ENCODE measurements around the gene CAMK2G.
A peak's percentile ranks its signal among the peaks of the same experiment; 100 is the strongest.

CAMK2G gene

GRCh38 chr10:73850863-73851461 lies 23.4 kb downstream of the CAMK2G start:
- no peak overlapping the region for H3K4me3 ChIP-seq (ENCODE audit: low read depth, low read length)
- no peak for DNase-seq
- H3K36me3 ChIP-seq = peaks cover 27% of the 10 kb centered on the region
- H3K9me3 ChIP-seq = no peaks in the 10 kb centered on the region
- TF ChIP-seq, protein P1, sequence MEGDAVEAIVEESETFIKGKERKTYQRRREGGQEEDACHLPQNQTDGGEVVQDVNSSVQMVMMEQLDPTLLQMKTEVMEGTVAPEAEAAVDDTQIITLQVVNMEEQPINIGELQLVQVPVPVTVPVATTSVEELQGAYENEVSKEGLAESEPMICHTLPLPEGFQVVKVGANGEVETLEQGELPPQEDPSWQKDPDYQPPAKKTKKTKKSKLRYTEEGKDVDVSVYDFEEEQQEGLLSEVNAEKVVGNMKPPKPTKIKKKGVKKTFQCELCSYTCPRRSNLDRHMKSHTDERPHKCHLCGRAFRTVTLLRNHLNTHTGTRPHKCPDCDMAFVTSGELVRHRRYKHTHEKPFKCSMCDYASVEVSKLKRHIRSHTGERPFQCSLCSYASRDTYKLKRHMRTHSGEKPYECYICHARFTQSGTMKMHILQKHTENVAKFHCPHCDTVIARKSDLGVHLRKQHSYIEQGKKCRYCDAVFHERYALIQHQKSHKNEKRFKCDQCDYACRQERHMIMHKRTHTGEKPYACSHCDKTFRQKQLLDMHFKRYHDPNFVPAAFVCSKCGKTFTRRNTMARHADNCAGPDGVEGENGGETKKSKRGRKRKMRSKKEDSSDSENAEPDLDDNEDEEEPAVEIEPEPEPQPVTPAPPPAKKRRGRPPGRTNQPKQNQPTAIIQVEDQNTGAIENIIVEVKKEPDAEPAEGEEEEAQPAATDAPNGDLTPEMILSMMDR (IDR thresholded peaks at IDR 0.05; ENCODE audit: low read depth, low read length) = no peak
- 0 out of 2 replicates have a peak, but pooled peaks cover 2% of the 10 kb centered on the region for H3K4me1 ChIP-seq
- H3K27me3 ChIP-seq = no peaks in the 10 kb centered on the region

- H3K9me3 ChIP-seq = no peaks in the 10 kb centered on the region
- H3K27me3 ChIP-seq = no peaks in the 10 kb centered on the region
- peaks cover 27% of the 10 kb centered on the region for H3K36me3 ChIP-seq
- TF ChIP-seq, protein P1 (IDR thresholded peaks at IDR 0.05; ENCODE audit: low read depth, low read length) = no peak
- no peak for DNase-seq
- 0 out of 2 replicates have a peak, but pooled peaks cover 2% of the 10 kb centered on the region for H3K4me1 ChIP-seq
- no peak overlapping the region for H3K4me3 ChIP-seq (ENCODE audit: low read depth, low read length)
Observed at GRCh38 chr10:73850211-73850610, 24.1 kb downstream of the CAMK2G start.

DNA sequence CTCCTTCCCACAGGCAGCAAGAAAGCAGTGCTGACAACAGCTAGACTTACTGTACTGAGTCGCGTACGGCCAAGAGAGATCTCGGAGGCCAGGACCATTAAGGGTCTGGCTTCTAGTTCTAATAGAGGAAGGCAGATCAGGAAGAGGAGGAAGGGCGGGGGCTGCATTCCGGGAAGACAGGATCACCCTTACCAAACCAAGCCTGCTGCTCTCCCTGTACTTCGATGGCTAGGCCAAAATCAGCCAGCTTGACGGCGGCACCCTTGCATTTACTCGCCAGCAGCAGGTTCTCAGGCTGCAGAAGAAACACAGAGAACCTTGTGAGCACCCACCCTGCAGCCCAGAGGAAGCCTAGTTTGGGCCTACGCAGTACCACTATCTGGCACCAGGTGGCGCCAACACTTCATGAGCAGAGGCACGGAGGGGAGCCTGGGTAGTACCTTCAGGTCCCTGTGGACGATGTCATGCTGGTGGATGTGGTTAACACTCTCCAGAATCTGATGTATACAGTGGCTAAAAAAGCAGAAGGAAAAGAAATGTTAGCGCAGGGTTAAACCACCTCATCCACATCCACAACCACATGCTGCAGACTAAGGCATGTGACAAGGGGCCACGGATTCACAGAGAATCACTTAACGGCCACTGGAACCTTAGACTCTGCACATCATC lies 25.4 kb downstream of the CAMK2G start:
- Histone ChIP-seq H3K4me3 (ENCODE audit: low read depth, low read length) (no peak overlapping the region), H3K9me3 (no peaks in the 10 kb centered on the region), H3K4me1 (0 out of 2 replicates have a peak, but pooled peaks cover 2% of the 10 kb centered on the region), H3K36me3 (peaks cover 27% of the 10 kb centered on the region), H3K27me3 (no peaks in the 10 kb centered on the region)
- DNase-seq = peak; percentile 79
- TF ChIP-seq, protein P1 (IDR thresholded peaks at IDR 0.05; ENCODE audit: low read depth, low read length) = peak; percentile 99

- TF ChIP-seq, protein P1 (IDR thresholded peaks at IDR 0.05; ENCODE audit: low read depth, low read length) = no peak
- DNase-seq = no peak
- no peak overlapping the region for H3K4me3 ChIP-seq (ENCODE audit: low read depth, low read length)
- no peaks in the 10 kb centered on the region for H3K27me3 ChIP-seq
- 0 out of 2 replicates have a peak, but pooled peaks cover 2% of the 10 kb centered on the region for H3K4me1 ChIP-seq
- no peaks in the 10 kb centered on the region for H3K9me3 ChIP-seq
- peaks cover 32% of the 10 kb centered on the region for H3K36me3 ChIP-seq
Observed at GRCh38 chr10:73847031-73847430, 27.3 kb downstream of the CAMK2G start.

DNA sequence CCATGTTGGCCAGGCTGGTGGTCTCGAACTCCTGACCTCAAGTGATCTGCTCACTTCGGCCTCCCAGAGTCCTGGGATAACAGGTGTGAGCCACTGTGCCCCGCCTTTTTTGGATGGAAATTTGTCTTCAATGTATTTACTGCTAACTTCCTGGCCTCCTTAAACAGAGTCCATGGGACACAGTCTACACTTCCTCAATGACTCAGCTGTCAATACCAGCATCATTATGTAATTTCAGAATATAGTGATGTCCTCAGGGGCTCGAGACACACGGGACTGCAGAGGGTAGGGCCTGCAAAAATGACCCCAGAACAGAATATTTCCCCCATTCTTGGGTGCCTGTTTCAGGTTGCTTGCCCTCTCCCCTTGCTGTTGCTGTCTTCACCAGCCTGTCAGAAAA lies 31.1 kb downstream of the CAMK2G start:
- no peaks in the 10 kb centered on the region for H3K4me1 ChIP-seq
- TF ChIP-seq, protein P1 (IDR thresholded peaks at IDR 0.05; ENCODE audit: low read depth, low read length) = no peak
- DNase-seq = no peak
- H3K9me3 ChIP-seq = no peaks in the 10 kb centered on the region
- H3K4me3 ChIP-seq (ENCODE audit: low read depth, low read length) = no peak overlapping the region
- H3K27me3 ChIP-seq = no peaks in the 10 kb centered on the region
- peaks cover 27% of the 10 kb centered on the region for H3K36me3 ChIP-seq

DNA sequence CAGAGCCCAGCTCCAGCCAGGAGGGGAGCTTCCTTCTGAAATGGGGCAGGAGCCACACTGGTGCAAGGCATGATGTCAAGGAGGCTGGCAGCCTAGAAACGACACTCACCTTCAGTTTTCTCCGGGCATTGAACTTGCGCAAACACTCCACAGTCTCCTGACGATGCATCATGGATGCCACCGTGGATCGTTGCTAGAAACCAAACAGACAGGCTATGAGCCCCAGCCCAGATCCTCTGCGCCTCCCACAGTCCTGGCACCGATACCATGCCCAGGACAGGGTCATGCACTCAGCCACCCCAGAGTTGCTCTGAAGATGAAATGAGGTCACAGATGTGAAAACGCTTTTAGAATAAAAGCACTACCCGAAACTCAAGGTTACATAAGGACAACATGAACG lies 32.0 kb downstream of the CAMK2G start:
- no peaks in the 10 kb centered on the region for H3K4me1 ChIP-seq
- H3K9me3 ChIP-seq = no peaks in the 10 kb centered on the region
- peaks cover 17% of the 10 kb centered on the region for H3K36me3 ChIP-seq
- no peak overlapping the region for H3K4me3 ChIP-seq (ENCODE audit: low read depth, low read length)
- TF ChIP-seq, protein P1 (IDR thresholded peaks at IDR 0.05; ENCODE audit: low read depth, low read length) = no peak
- no peak for DNase-seq
- no peaks in the 10 kb centered on the region for H3K27me3 ChIP-seq

Data from BE2C (cell line).